Heart right ventricle (tissue), 16 donors: Measurements from ENCODE around the gene SFXN3. TPM values are rescaled to one million over a fixed set of nuclear protein-coding genes. Genes with fewer than 3 reads are reported as not detected.

ENCODE experiments used
- ATAC-seq, 8 donors: fragments of 200-7000 bp; cut with Tn5 transposase; one replicate each; pipeline ENCODE4 v1.9.1; 2020; ENCODE audit warnings: mild to moderate bottlenecking in 8 of 8, moderate library complexity in 8 of 8, moderate number of reproducible peaks in 1 of 8
- DNase-seq, 2 donors: peaks; one replicate each; pipeline ENCODE4 v3.0.0-alpha.2; 2020
- H3K27ac ChIP-seq, 10 donors: fragments of 200-600 bp; sonication (generic) in 2 of 10; one replicate each; pipeline versions ENCODE4 v1.5.0 to v1.8.0; 2020 to 2022; ENCODE audit warnings: mild to moderate bottlenecking in 3 of 10
- H3K27me3 ChIP-seq, 7 donors: fragments of 200-600 bp; one replicate each; pipeline ENCODE4 v1.8.0; 2021 to 2022; ENCODE audit warnings: mild to moderate bottlenecking in 2 of 7
- H3K36me3 ChIP-seq, 9 donors: fragments of 200-600 bp; sonication (generic) in 1 of 9; one replicate each; pipeline versions ENCODE4 v1.5.0 to v1.8.0; 2020 to 2022; ENCODE audit warnings: mild to moderate bottlenecking in 2 of 9
- H3K4me1 ChIP-seq, 9 donors: fragments of 200-600 bp; sonication (generic) in 1 of 9; one replicate each; pipeline versions ENCODE4 v1.5.0 to v1.8.0; 2020 to 2022; ENCODE audit warnings: mild to moderate bottlenecking in 4 of 9
- H3K4me3 ChIP-seq, 10 donors: fragments of 200-600 bp; sonication (generic) in 2 of 10; one replicate each; pipeline versions ENCODE4 v1.5.0 to v1.8.0; 2020 to 2022; ENCODE audit warnings: mild to moderate bottlenecking in 7 of 10, moderate library complexity in 2 of 10
- H3K9me3 ChIP-seq, 11 donors: fragments of 200-600 bp in 10 of 11; sonication (generic) in 2 of 11; one replicate each; pipeline versions ENCODE4 v1.5.0 to v1.8.0; 2013 to 2022; ENCODE audit warnings: mild to moderate bottlenecking in 2 of 11, control low read depth in 1 of 11, moderate library complexity in 1 of 11
- CTCF ChIP-seq, 9 donors: fragments of 200-600 bp; sonication (generic) in 2 of 9; IDR thresholded peaks; one replicate each; pipeline versions ENCODE4 v1.5.0 to v1.8.0; 2021 to 2022; ENCODE audit warnings: antibody characterized with exemption in 9 of 9, mild to moderate bottlenecking in 5 of 9, moderate library complexity in 1 of 9
- WGBS, 2 donors: extraction: QIAGEN DNeasy Blood & Tissue Kit; methylation state at CpG; one replicate each; pipeline ENCODE4 v1.1.7; 2013; ENCODE audit warnings: inconsistent platforms in 1 of 2; 5-methylcytosine and 5-hydroxymethylcytosine counted together
- intact Hi-C, 10 donors: fragments of 100-400 bp; cut with DNase I; formaldehyde crosslinking; loops; one replicate each; pipeline versions ENCODE4 v1.11.1 to v1.14.2; 2022
- polyA plus RNA-seq, 2 donors: library from polyadenylated mRNA; stranded (reverse); fragments of 200-250 nt; gene quantifications; one replicate each; pipeline ENCODE4 v1.2.3, GENCODE V29; 2013
- total RNA-seq, 10 donors: library from RNA; stranded (reverse); fragmentation: NEBNext Ultra II Directional in 3 of 10; extraction: Animal tissue kit (Norgen Biotek cat#: 25700) in 3 of 10; gene quantifications; one replicate each; pipeline versions ENCODE4 v1.2.1 to v1.2.4, GENCODE V29; 2021 to 2023
- donor health status: Arrhythmogenic right ventricular cardiomyopathy.
- donor health status: ischemic (EF 13 %, LVEDD 7.1; RV severe dilation, severe dysfunction).
- donor health status: healthy with polysubstance abuse.
- donor health status: DM: no; HTN: yes; CAD: no.
- donor health status: DM: no; HTN: no; CAD: no.
- donor health status: ischemic (EF 25% LVEDD 6.9; RV normal size, moderate dysfunction).
- donor health status: ischemic (EF 25% LVEDD 5.7; RV mildly dilated, moderate dysfunction).
- donor health status: healthy.
- donor health status: DM: yes; HTN: yes; CAD: no.
- donor health status: Ischemic cardiomyopathy.
- donor health status: ischemic (EF 35%, LVEDD 5.7; RV mildly dilated, moderate dysfunction).
- donor health status: nonischemic (EF 11% LVEDD 7.7; RV severe dilation, severe dysfunction).
- donor health status: DM: yes; HTN: yes; CAD: no.
- donor health status: PGD.
- donor health status: ischemic (EF 29% LVEDD 5.4; RV normal size, mild dysfunction).
- donor health status: nonischemic (EF 23%, LVEDD 6.1; RV moderate dilation, normal function).

Gene SFXN3
- total and polyA plus RNA-seq, 12 donors = 8.4 to 25.7 (median 15.4) TPM

- ATAC-seq (no peak), DNase-seq (no peak)
- H3K9me3 ChIP-seq = no peaks in the 10 kb centered on the region
- intact Hi-C loops = loop anchor here in 1 of 10 donors (10.0 kb wide), 1 partner anchor 91 kb away; no protein-coding TSS in a partner anchor
- no peaks in the 10 kb centered on the region for H3K36me3 ChIP-seq
- peaks cover 5 to 32% (median 27%) of the 10 kb centered on the region in 7 donors for H3K27me3 ChIP-seq
- no peak for TF ChIP-seq CTCF (IDR thresholded peaks at IDR 0.05)
- no peak overlapping the region for H3K4me3 ChIP-seq
- H3K4me1 ChIP-seq = peaks cover 0 to 11% (median 8%) of the 10 kb centered on the region in 9 donors
- no peak overlapping the region for H3K27ac ChIP-seq
Observed at GRCh38 chr10:101053516-101053915, 22.5 kb downstream of the SFXN3 start.

GRCh38 chr10:101054351-101054750, 23.3 kb downstream of the SFXN3 start:
- ATAC-seq (no peak), DNase-seq (no peak)
- Histone ChIP-seq H3K4me1 (peaks cover 0 to 11% (median 8%) of the 10 kb centered on the region in 9 donors), H3K36me3 (no peaks in the 10 kb centered on the region), H3K4me3 (no peak overlapping the region), H3K27ac (no peak overlapping the region), H3K27me3 (peaks cover 0 to 24% (median 19%) of the 10 kb centered on the region in 7 donors), H3K9me3 (no peaks in the 10 kb centered on the region)
- no peak for TF ChIP-seq CTCF (IDR thresholded peaks at IDR 0.05)
- WGBS, 2 donors = 94 to 100% methylated on average over 1 of the region's 1 CpG
- intact Hi-C loops = loop anchor here in 2 of 10 donors (2.0 to 10.0 kb wide), 2 partner anchors 88 to 90 kb away; no protein-coding TSS in a partner anchor

DNA sequence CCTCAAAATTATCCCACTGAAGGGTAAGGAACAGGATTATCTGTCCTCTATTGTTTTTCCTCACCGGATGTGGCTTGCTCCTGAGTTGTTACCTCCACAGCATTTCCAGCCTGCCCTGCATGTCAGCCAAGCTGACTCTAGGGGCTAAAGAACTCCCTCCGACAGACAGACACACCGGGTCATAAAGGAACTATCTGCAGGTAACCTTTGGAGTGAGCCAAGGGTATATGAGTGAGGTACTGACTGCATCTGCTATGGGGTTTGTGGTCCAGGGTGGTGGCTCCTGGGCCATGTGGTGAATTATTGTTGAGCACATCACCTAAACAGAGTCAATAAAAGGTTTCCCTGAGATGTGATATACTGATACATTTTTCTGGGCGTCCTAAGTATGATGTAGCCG, 23.8 kb downstream of the SFXN3 start:
- H3K4me1 ChIP-seq = peaks cover 0 to 15% (median 8%) of the 10 kb centered on the region in 9 donors
- no peaks in the 10 kb centered on the region for H3K9me3 ChIP-seq
- intact Hi-C loops = loop anchor here in 2 of 10 donors (2.0 to 10.0 kb wide), 2 partner anchors 88 to 90 kb away; no protein-coding TSS in a partner anchor
- H3K36me3 ChIP-seq = no peaks in the 10 kb centered on the region
- no peak for TF ChIP-seq CTCF (IDR thresholded peaks at IDR 0.05)
- peaks cover 0 to 19% (median 13%) of the 10 kb centered on the region in 7 donors for H3K27me3 ChIP-seq
- no peak overlapping the region for H3K27ac ChIP-seq
- DNase-seq = no peak
- H3K4me3 ChIP-seq = no peak overlapping the region
- WGBS, 2 donors = 86 to 91% methylated on average over 5 of the region's 5 CpGs
- ATAC-seq = no peak

DNA sequence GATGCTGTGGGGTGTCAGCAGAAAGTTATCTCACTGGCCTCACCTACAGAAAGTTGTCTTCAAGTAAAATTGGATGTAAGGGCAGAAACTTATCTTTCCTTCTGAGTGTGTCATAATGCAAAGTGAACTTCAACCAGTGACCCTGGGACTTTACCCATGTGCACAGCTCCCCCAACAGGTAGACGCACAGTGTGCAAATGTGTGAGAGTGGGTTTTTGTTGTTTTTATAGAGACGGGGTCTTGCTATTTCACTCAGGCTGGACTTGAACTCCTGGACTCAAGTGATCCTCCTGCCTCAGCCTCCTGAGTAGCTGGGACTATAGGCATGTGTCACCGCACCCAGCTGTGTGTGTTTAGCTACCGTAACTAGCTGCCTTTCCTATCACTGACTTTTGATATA, 24.4 kb downstream of the SFXN3 start:
- WGBS, 2 donors = 77 to 94% methylated on average over 4 of the region's 4 CpGs
- no peak for TF ChIP-seq CTCF (IDR thresholded peaks at IDR 0.05)

More for the DNA sequence above, 24.4 kb downstream of the SFXN3 start:
- peaks cover 0 to 13% (median 8%) of the 10 kb centered on the region in 7 donors for H3K27me3 ChIP-seq
- H3K27ac ChIP-seq = no peak overlapping the region
- ATAC-seq (no peak), DNase-seq (no peak)
- no peaks in the 10 kb centered on the region for H3K36me3 ChIP-seq
- intact Hi-C loops = loop anchor here in 2 of 10 donors (2.0 to 10.0 kb wide), 2 partner anchors 87 to 89 kb away; no protein-coding TSS in a partner anchor
- no peaks in the 10 kb centered on the region for H3K9me3 ChIP-seq
- H3K4me1 ChIP-seq = peaks cover 0 to 15% (median 7%) of the 10 kb centered on the region in 9 donors
- no peak overlapping the region for H3K4me3 ChIP-seq
